ENCODE data around the gene CDKL5.
"Not testable (repeated sequence)": the region's sequence is repeated elsewhere in the genome, so short reads cannot be mapped to it uniquely, and the experiment has no call there.

The CDKL5 gene

GRCh38 chrX:18575744-18576143 is 150.3 kb downstream of the CDKL5 start:
- no peak for DNase-seq (ENCODE audit: low read depth in 3 of 3)

DNA sequence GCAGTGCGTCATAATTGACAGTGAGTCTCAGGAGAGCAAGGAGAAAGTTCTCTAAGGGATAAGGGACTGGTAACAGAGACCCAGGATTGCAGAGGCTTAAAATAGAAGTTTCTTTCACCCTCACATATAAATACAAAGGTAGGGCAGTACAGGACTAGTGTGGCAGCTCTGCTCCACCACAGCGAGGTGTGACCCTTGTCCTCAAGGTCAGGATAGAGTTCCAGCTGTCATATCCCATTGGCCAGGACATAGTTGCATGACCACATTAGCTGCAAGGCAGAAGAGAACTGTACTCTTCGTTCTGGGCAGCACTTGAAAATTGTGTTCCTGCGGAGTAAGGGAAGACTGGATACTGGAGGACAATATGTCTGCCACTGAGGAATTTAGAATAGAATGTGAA is 152.0 kb downstream of the CDKL5 start:
- DNase-seq (ENCODE audit: low read depth in 3 of 3) = no peak

GRCh38 chrX:18578546-18578945 is 153.1 kb downstream of the CDKL5 start:
- no peak for DNase-seq (ENCODE audit: low read depth in 3 of 3)

GRCh38 chrX:18579495-18579894 is 154.1 kb downstream of the CDKL5 start:
- DNase-seq (ENCODE audit: low read depth in 3 of 3) = no peak

GRCh38 chrX:18582910-18583493 is 157.6 kb downstream of the CDKL5 start:
- DNase-seq (ENCODE audit: low read depth in 3 of 3) = no peak

- not testable (repeated sequence) for DNase-seq (ENCODE audit: low read depth in 3 of 3)
Observed at GRCh38 chrX:18589292-18589691, 163.9 kb downstream of the CDKL5 start.

- no peak for DNase-seq (ENCODE audit: low read depth in 3 of 3)
Observed at GRCh38 chrX:18591834-18592233, 166.4 kb downstream of the CDKL5 start.

- no peak for DNase-seq (ENCODE audit: low read depth in 3 of 3)
Observed at GRCh38 chrX:18594079-18594478, 168.7 kb downstream of the CDKL5 start.

GRCh38 chrX:18596096-18596495 is 170.7 kb downstream of the CDKL5 start:
- no peak for DNase-seq (ENCODE audit: low read depth in 3 of 3)

DNA sequence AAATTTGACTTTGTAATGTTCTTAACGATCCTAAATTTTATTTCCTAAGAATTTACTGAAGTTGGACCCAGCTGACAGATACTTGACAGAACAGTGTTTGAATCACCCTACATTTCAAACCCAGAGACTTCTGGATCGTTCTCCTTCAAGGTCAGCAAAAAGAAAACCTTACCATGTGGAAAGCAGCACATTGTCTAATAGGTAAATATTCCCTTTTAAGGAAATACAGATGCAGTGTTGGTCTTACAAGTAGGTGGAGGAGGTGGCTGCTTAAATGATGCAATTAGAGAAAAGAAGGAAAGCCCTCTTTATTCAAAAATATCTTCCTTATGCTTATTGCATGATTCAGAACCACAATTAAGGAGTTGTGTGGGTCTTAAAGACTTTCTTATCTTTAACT is 173.0 kb downstream of the CDKL5 start:
- DNase-seq (ENCODE audit: low read depth in 3 of 3) = no peak

DNA sequence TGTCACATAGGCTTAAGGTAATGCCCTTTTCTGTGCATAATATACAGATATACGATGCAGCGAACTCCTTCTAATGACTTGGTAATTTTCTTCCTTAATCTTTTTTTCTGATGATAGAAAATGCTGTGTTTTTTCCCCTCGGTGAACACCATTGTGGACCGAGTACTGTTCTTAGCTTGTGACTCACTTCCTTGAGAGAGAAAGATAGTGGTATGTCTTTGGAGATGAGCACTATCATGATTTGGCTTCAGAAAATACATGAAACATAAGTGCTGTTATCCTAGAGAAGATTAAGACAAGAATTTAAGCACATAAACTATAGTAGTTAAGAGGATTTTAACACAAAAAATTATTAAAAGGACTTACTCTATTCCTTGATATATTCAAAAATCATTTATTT is 182.6 kb downstream of the CDKL5 start:
- DNase-seq (ENCODE audit: low read depth in 3 of 3) = no peak

GRCh38 chrX:18613930-18614639 is 188.7 kb downstream of the CDKL5 start:
- DNase-seq (ENCODE audit: low read depth in 3 of 3) = no peak

- DNase-seq (ENCODE audit: low read depth in 3 of 3) = no peak
Observed at GRCh38 chrX:18616688-18617406, 191.4 kb downstream of the CDKL5 start.

- DNase-seq (ENCODE audit: low read depth in 3 of 3) = no peak
Observed at GRCh38 chrX:18617407-18617750, 192.0 kb downstream of the CDKL5 start.

DNA sequence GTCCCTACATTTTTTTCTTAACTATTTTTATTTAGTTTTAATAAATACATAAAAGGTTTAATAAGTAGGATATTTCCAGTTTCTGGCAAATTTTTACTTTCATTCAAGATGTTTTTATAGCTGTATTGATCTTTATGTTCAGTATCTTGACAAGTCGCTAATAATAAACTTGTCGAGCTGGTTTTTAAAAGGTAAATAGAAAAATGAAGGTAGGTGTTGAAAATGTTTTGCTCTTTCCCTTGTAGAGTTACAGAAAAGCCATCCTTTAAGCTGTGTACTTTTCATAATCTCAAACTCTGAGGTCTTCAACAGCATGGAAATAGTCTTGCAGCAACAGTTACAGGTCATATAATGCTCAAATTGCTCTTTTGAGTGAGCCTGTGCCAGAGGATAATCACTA is 193.9 kb downstream of the CDKL5 start:
- DNase-seq (ENCODE audit: low read depth in 3 of 3) = no peak

DNA sequence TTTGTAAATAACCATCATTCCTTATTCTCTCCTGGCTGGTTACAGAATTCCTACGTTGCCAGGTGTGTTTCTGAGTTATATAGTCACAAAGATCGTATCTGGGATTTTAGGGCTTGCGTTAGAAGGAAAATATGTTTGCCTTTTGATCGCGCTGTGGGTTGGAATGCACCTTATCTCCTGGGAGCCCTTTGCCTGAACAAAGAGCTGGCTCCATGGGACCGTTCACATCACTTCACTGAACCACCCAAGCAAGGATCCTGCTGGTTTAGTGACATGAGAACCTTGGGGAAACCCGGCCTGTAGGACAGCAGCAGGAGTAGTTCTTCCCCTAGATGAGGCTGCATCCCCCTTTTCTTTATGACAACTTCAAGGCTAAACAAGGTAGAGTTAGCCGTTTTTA is 194.9 kb downstream of the CDKL5 start:
- DNase-seq (ENCODE audit: low read depth in 3 of 3) = no peak

DNA sequence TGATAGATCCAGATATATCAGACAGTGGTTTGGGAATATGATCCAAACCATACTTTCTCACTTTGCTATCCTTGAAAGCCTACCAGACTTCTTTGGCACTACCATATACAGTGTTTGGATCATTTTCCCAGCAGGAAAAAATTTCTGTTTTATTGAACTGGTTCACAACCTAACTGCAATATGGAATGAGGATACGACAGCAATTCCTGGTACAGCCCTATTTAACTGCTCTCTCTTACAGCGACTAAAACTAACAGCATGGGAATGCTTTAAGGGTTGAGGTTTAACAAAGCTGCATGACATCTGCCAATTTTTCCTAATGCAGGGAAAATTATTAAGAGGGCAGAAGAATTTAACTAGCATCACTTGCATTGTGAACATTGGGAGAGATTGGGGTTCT is 199.2 kb downstream of the CDKL5 start:
- DNase-seq (ENCODE audit: low read depth in 3 of 3) = no peak

GRCh38 chrX:18630934-18631333 is 205.5 kb downstream of the CDKL5 start:
- no peak for DNase-seq (ENCODE audit: low read depth in 3 of 3)

- DNase-seq (ENCODE audit: low read depth in 3 of 3) = no peak
Observed at GRCh38 chrX:18638398-18638797, 213.0 kb downstream of the CDKL5 start.

GRCh38 chrX:18639280-18639679 is 213.9 kb downstream of the CDKL5 start:
- no peak for DNase-seq (ENCODE audit: low read depth in 3 of 3)

DNA sequence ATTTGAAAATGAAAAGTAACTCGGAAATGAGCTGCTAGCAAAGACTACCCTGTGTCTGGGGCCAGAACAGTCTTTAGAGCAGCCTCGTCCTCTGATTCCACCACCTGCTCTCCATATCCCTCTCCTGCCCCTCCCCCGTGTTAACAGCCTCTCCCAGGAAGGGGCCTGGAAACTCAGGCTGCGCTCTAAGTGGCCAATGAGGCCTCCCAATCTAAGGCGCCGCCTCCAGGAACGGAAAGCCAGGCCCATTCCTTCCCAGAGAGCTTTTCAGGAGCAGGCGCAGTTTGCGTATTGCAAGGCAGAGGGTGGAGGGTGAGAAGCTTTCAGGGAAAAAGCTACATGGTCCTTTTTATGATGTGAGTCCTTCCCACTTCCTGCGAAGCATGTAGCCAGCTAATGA is 215.3 kb downstream of the CDKL5 start:
- no peak for DNase-seq (ENCODE audit: low read depth in 3 of 3)

GRCh38 chrX:18643243-18643642 is 217.8 kb downstream of the CDKL5 start:
- DNase-seq (ENCODE audit: low read depth in 3 of 3) = no peak

GRCh38 chrX:18643853-18644252 is 218.4 kb downstream of the CDKL5 start:
- no peak for DNase-seq (ENCODE audit: low read depth in 3 of 3)
